Chondrocyte (in vitro differentiated cells): ENCODE measurements around the gene CP. TPM values are rescaled to one million over a fixed set of nuclear protein-coding genes. Genes with fewer than 3 reads are reported as not detected.

ENCODE experiments used
- DNase-seq: peaks from one replicate; pipeline ENCODE4 v3.0.0; 2021; ENCODE audit warnings: mixed read lengths, low spot score
- H3K27ac Mint-ChIP-seq: one replicate; pipeline ENCODE4 v1.8.0; 2021; ENCODE audit warnings: mild to moderate bottlenecking, moderate library complexity, mixed read lengths; ENCODE audit not compliant: unreplicated experiment
- H3K27me3 Mint-ChIP-seq: 2 replicates; pipeline ENCODE4 v1.8.0; 2021; ENCODE audit warnings: low read depth, mixed read lengths
- H3K36me3 Mint-ChIP-seq: 2 replicates; pipeline ENCODE4 v1.8.0; 2021; ENCODE audit warnings: low read depth, mixed read lengths
- H3K4me1 Mint-ChIP-seq: 2 replicates; pipeline ENCODE4 v1.8.0; 2021; ENCODE audit warnings: low read depth, mild to moderate bottlenecking, mixed read lengths
- H3K4me3 Mint-ChIP-seq: one replicate; pipeline ENCODE4 v1.8.0; 2021; ENCODE audit warnings: mild to moderate bottlenecking, moderate library complexity, mixed read lengths; ENCODE audit not compliant: unreplicated experiment
- H3K9me3 Mint-ChIP-seq: 2 replicates; pipeline ENCODE4 v1.8.0; 2021; ENCODE audit warnings: low read depth, mixed read lengths
- CTCF ChIP-seq: fragments of 200-600 bp; sonication (generic); IDR thresholded peaks from 2 replicates; pipeline ENCODE4 v1.5.0; 2021; ENCODE audit warnings: antibody characterized with exemption, mild to moderate bottlenecking, moderate library complexity
- total RNA-seq: library from RNA; stranded (reverse); gene quantifications from 3 replicates; pipeline ENCODE4 v1.2.1, GENCODE V29; 2021

CP gene
- total RNA-seq, 1 donor from 2014 or later, result not detected

- DNase-seq, result no peak
- H3K36me3 Mint-ChIP-seq, result peaks cover 30% of the 10 kb centered on the region
- no peak overlapping the region for H3K4me3 Mint-ChIP-seq
- H3K27ac Mint-ChIP-seq, result no peak overlapping the region
- peaks cover 5% of the 10 kb centered on the region for H3K4me1 Mint-ChIP-seq
- no peak for TF ChIP-seq CTCF
- no peaks in the 10 kb centered on the region for H3K27me3 Mint-ChIP-seq
- no peaks in the 10 kb centered on the region for H3K9me3 Mint-ChIP-seq
These were observed 51.0 kb downstream of the CP start for GRCh38 chr3:149170672-149171071.

GRCh38 chr3:149167898-149168297 is 53.7 kb downstream of the CP start:
- Mint-ChIP-seq H3K36me3 (peaks cover 29% of the 10 kb centered on the region), H3K9me3 (no peaks in the 10 kb centered on the region), H3K27me3 (no peaks in the 10 kb centered on the region), H3K4me1 (no peaks in the 10 kb centered on the region), H3K27ac (no peak overlapping the region), H3K4me3 (no peak overlapping the region)
- no peak for DNase-seq
- no peak for TF ChIP-seq CTCF

- no peaks in the 10 kb centered on the region for H3K27me3 Mint-ChIP-seq
- H3K36me3 Mint-ChIP-seq, result peaks cover 28% of the 10 kb centered on the region
- no peaks in the 10 kb centered on the region for H3K4me1 Mint-ChIP-seq
- DNase-seq, result no peak
- no peak for TF ChIP-seq CTCF
- no peak overlapping the region for H3K4me3 Mint-ChIP-seq
- H3K27ac Mint-ChIP-seq, result no peak overlapping the region
- no peaks in the 10 kb centered on the region for H3K9me3 Mint-ChIP-seq
These were observed 58.6 kb downstream of the CP start for GRCh38 chr3:149163066-149163465.

DNA sequence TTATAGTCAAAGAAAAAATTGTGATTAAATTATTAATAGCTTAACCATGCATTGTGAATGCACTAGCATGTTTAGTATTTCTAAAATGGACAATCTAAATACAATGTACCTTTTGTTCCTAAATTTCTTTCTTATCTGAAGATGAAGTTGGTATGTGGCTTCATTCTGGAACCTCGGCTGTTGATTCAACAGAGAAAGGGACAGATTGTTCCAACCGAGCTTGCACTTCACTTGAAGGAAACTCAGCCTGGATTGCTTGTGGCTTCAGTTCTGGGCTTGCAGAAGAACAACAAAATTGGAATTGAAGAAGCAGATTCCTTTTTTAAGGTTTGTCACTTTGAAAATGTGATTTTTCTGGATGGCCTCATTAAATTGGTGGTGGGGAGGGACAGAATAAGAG is 59.6 kb downstream of the CP start:
- Mint-ChIP-seq H3K27me3 (no peaks in the 10 kb centered on the region), H3K27ac (no peak overlapping the region), H3K36me3 (peaks cover 29% of the 10 kb centered on the region), H3K9me3 (no peaks in the 10 kb centered on the region), H3K4me1 (no peaks in the 10 kb centered on the region), H3K4me3 (no peak overlapping the region)
- DNase-seq, result no peak
- no peak for TF ChIP-seq CTCF

DNA sequence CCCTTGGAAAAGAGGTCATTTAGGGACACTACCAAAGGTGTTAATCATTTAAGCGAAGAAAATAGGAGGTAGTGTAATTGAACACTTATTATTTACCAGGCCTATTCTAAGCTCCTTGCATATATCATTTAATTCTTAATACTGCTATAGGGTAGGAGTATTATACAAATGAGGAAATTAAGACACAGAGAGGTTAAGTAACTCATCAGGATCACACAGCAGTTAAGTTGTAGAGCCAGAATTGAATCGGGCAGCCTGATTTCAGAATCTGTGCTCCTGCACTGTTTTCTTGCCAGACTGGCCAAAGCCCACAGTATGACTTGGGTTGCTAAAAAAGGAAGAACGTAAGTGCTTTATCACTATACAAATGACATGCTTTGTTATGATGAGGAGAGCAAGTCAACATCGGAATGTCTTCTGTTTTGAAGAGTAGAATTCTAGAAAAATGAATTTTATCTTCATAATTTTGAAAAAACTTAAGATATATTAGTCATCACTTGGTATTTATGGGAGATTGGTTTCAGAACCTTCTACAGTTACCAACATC is 60.8 kb downstream of the CP start:
- Mint-ChIP-seq H3K27ac (no peak overlapping the region), H3K4me3 (no peak overlapping the region), H3K27me3 (no peaks in the 10 kb centered on the region), H3K9me3 (no peaks in the 10 kb centered on the region), H3K4me1 (no peaks in the 10 kb centered on the region), H3K36me3 (peaks cover 32% of the 10 kb centered on the region)
- no peak for DNase-seq
- no peak for TF ChIP-seq CTCF
